Measurements from ENCODE around the gene STX4.

- TF ChIP-seq, protein P1, sequence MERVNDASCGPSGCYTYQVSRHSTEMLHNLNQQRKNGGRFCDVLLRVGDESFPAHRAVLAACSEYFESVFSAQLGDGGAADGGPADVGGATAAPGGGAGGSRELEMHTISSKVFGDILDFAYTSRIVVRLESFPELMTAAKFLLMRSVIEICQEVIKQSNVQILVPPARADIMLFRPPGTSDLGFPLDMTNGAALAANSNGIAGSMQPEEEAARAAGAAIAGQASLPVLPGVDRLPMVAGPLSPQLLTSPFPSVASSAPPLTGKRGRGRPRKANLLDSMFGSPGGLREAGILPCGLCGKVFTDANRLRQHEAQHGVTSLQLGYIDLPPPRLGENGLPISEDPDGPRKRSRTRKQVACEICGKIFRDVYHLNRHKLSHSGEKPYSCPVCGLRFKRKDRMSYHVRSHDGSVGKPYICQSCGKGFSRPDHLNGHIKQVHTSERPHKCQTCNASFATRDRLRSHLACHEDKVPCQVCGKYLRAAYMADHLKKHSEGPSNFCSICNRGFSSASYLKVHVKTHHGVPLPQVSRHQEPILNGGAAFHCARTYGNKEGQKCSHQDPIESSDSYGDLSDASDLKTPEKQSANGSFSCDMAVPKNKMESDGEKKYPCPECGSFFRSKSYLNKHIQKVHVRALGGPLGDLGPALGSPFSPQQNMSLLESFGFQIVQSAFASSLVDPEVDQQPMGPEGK (CRISPR knock-in tag; IDR thresholded peaks at IDR 0.05; ENCODE audit: borderline replicate concordance) = no peak
- TF ChIP-seq CSDC2 (CRISPR knock-in tag; IDR thresholded peaks at IDR 0.05) (no peak), ZC3H10 (CRISPR knock-in tag; IDR thresholded peaks at IDR 0.05) (no peak), ESRRG (CRISPR knock-in tag; IDR thresholded peaks at IDR 0.05) (no peak), ZNF8 (CRISPR knock-in tag; IDR thresholded peaks at IDR 0.05) (no peak)
- TF ChIP-seq, protein P2, sequence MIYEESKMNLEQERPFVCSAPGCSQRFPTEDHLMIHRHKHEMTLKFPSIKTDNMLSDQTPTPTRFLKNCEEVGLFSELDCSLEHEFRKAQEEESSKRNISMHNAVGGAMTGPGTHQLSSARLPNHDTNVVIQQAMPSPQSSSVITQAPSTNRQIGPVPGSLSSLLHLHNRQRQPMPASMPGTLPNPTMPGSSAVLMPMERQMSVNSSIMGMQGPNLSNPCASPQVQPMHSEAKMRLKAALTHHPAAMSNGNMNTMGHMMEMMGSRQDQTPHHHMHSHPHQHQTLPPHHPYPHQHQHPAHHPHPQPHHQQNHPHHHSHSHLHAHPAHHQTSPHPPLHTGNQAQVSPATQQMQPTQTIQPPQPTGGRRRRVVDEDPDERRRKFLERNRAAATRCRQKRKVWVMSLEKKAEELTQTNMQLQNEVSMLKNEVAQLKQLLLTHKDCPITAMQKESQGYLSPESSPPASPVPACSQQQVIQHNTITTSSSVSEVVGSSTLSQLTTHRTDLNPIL (CRISPR knock-in tag; IDR thresholded peaks at IDR 0.05; ENCODE audit: low read depth) = no peak
Observed at GRCh38 chr16:31083081-31083480, 49.7 kb downstream of the STX4 start.
